Activated B cell treated with CpG ODN at 0.5 μM for 24 hours (primary cell): ENCODE measurements around the gene PCDHA1. TPM values are rescaled to one million over a fixed set of nuclear protein-coding genes. Genes with fewer than 3 reads are reported as not detected.
"Not testable (repeated sequence)": the region's sequence is repeated elsewhere in the genome, so short reads cannot be mapped to it uniquely, and the experiment has no call there.

ENCODE experiments used
- ATAC-seq: fragments of 200-7000 bp; cut with Tn5 transposase; one replicate; pipeline ENCODE4 v1.10.0; 2021; ENCODE audit warnings: low read depth, mild to moderate bottlenecking, moderate library complexity
- CTCF ChIA-PET: fragments of 350-600 bp; sonication (Branson Sonifier 250); formaldehyde crosslinking; loops from one replicate; lab custom pipeline; 2021; ENCODE audit warnings: antibody characterized with exemption; lab: Charles Lee
- POLR2A ChIA-PET: fragments of 350-600 bp; sonication (Branson Sonifier 250); formaldehyde crosslinking; loops from one replicate; lab custom pipeline; 2021; ENCODE audit warnings: antibody characterized with exemption; lab: Charles Lee
- DNase-seq: peaks from one replicate; pipeline ENCODE4 v3.0.0; 2022
- H3K27ac Mint-ChIP-seq: one replicate; pipeline ENCODE4 v1.8.0; 2020; ENCODE audit warnings: mixed read lengths
- H3K27me3 Mint-ChIP-seq: one replicate; pipeline ENCODE4 v1.8.0; 2021; ENCODE audit warnings: mixed read lengths
- H3K36me3 Mint-ChIP-seq: one replicate; pipeline ENCODE4 v1.8.0; 2021; ENCODE audit warnings: low read depth, mixed read lengths
- H3K4me1 Mint-ChIP-seq: one replicate; pipeline ENCODE4 v1.8.0; 2021; ENCODE audit warnings: mixed read lengths
- H3K4me3 Mint-ChIP-seq: one replicate; pipeline ENCODE4 v1.8.0; 2020; ENCODE audit warnings: mild to moderate bottlenecking, mixed read lengths
- H3K9me3 Mint-ChIP-seq: one replicate; pipeline ENCODE4 v1.8.0; 2020; ENCODE audit warnings: mixed read lengths
- CTCF ChIP-seq: fragments of 200-600 bp; IDR thresholded peaks from one replicate; pipeline ENCODE4 v1.8.0; 2022; ENCODE audit warnings: antibody characterized with exemption, mild to moderate bottlenecking
- intact Hi-C: fragments of 100-400 bp; cut with micrococcal nuclease; formaldehyde crosslinking; loops from one replicate; pipeline ENCODE4 v1.15.1; 2024
- total RNA-seq: library from RNA; stranded (reverse); gene quantifications from 2 replicates; pipeline ENCODE4 v1.2.3, GENCODE V29; 2022

PCDHA1 gene
- total RNA-seq, 1 donor from 2014 or later = not detected

GRCh38 chr5:140767444-140767843 is 18.5 kb upstream of the PCDHA1 start:
- Mint-ChIP-seq H3K36me3 (peaks cover 8% of the 10 kb centered on the region), H3K4me3 (no peak overlapping the region), H3K9me3 (peaks cover 47% of the 10 kb centered on the region), H3K27ac (no peak overlapping the region), H3K27me3 (no peaks in the 10 kb centered on the region), H3K4me1 (no peaks in the 10 kb centered on the region)
- ChIA-PET POLR2A (no interaction called here), CTCF (no interaction called here)
- intact Hi-C loops = no loop called here
- ATAC-seq (no peak), DNase-seq (no peak)
- TF ChIP-seq CTCF = no peak

GRCh38 chr5:140780512-140780911 is 5.4 kb upstream of the PCDHA1 start:
- no peak for DNase-seq
- no peak overlapping the region for H3K4me3 Mint-ChIP-seq
- ATAC-seq = no peak
- H3K27me3 Mint-ChIP-seq = peaks cover 1% of the 10 kb centered on the region
- ChIA-PET CTCF (no interaction called here), POLR2A (no interaction called here)
- peaks cover 2% of the 10 kb centered on the region for H3K36me3 Mint-ChIP-seq
- H3K9me3 Mint-ChIP-seq = peaks cover 46% of the 10 kb centered on the region
- no peak overlapping the region for H3K27ac Mint-ChIP-seq
- no peaks in the 10 kb centered on the region for H3K4me1 Mint-ChIP-seq
- no peak for TF ChIP-seq CTCF
- intact Hi-C loops = no loop called here

- peaks cover 16% of the 10 kb centered on the region for H3K27me3 Mint-ChIP-seq
- H3K36me3 Mint-ChIP-seq, POLR2A ChIA-PET, DNase-seq, ATAC-seq, H3K4me3 Mint-ChIP-seq, CTCF ChIA-PET, H3K4me1 Mint-ChIP-seq, intact Hi-C loops, H3K27ac Mint-ChIP-seq: not testable (repeated sequence)
- peaks cover 30% of the 10 kb centered on the region for H3K9me3 Mint-ChIP-seq
Measured at GRCh38 chr5:140787422-140787821, 1.5 kb downstream of the PCDHA1 start.

- intact Hi-C loops = not testable (repeated sequence)
Measured at GRCh38 chr5:140787849-140788504, 2.0 kb downstream of the PCDHA1 start.

GRCh38 chr5:140791089-140791488 is 5.1 kb downstream of the PCDHA1 start:
- ChIA-PET POLR2A (no interaction called here), CTCF (no interaction called here)
- no peak for ATAC-seq
- Mint-ChIP-seq H3K27me3 (peaks cover 21% of the 10 kb centered on the region), H3K27ac (no peak overlapping the region), H3K36me3 (peaks cover 5% of the 10 kb centered on the region), H3K9me3 (peaks cover 27% of the 10 kb centered on the region), H3K4me1 (no peaks in the 10 kb centered on the region), H3K4me3 (no peak overlapping the region)
- no peak for DNase-seq
- intact Hi-C loops = no loop called here
- TF ChIP-seq CTCF = no peak

More at GRCh38 chr5:140787849-140788504, 2.0 kb downstream of the PCDHA1 start:
- peaks cover 19% of the 10 kb centered on the region for H3K27me3 Mint-ChIP-seq
- H3K4me3 Mint-ChIP-seq, CTCF ChIA-PET, DNase-seq, H3K4me1 Mint-ChIP-seq, ATAC-seq, H3K27ac Mint-ChIP-seq, POLR2A ChIA-PET, H3K36me3 Mint-ChIP-seq: not testable (repeated sequence)
- H3K9me3 Mint-ChIP-seq = peaks cover 33% of the 10 kb centered on the region

GRCh38 chr5:140794595-140795258 is 8.8 kb downstream of the PCDHA1 start, which contains the start of gene PCDHA2:
PCDHA2 (plus strand) TSS chr5:140794852.
- intact Hi-C loops = no loop called here
- H3K9me3 Mint-ChIP-seq = peaks cover 26% of the 10 kb centered on the region
- POLR2A ChIA-PET = no interaction called here
- TF ChIP-seq CTCF = no peak
- CTCF ChIA-PET = no interaction called here
- H3K36me3 Mint-ChIP-seq = peaks cover 2% of the 10 kb centered on the region
- peaks cover 12% of the 10 kb centered on the region for H3K27me3 Mint-ChIP-seq
- H3K4me3 Mint-ChIP-seq = no peak within 1 kb of the TSS
- no peak within 1 kb of the TSS for H3K27ac Mint-ChIP-seq
- DNase-seq (no peak), ATAC-seq (no peak)
- no peaks in the 10 kb centered on the region for H3K4me1 Mint-ChIP-seq
